ENCODE data around the gene PTPRC.

Gene PTPRC

DNA sequence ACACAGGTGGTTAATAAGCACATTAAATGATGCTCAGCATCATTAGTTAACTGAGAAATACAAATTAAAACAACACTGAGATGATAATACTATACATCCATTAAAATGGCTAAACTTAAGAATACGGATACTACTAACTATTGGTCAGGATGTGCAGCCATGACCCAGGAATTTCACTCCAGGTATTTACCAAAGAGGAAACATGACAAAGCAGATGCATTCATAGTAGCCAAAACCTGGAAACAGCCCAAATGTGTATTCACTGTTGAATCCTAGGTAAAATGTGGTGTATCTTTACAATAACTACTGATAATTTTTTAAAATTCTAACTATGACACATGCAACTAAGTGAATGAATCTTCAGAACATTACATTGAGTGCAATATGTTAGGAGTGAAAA lies 73.0 kb downstream of the PTPRC start:
- no peak for DNase-seq

DNA sequence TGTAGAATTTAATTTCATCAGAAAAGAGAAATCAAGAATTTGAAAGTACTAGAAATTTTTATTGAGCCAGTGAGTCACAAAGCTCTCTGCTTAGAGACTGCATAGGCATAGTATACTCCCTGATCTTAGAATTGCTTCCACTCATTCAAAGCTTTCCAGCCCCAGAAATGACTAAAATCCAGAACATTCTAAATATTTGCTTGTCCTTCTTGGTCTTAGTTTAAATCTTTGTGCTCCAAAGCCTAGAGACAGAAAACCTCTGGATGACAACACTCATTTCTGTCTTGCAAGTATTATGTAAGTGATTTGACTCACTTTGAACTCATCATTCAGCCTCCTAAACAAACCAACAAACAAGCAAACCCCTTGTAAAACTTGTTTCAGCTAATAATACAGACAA lies 74.2 kb downstream of the PTPRC start:
- DNase-seq = no peak

DNA sequence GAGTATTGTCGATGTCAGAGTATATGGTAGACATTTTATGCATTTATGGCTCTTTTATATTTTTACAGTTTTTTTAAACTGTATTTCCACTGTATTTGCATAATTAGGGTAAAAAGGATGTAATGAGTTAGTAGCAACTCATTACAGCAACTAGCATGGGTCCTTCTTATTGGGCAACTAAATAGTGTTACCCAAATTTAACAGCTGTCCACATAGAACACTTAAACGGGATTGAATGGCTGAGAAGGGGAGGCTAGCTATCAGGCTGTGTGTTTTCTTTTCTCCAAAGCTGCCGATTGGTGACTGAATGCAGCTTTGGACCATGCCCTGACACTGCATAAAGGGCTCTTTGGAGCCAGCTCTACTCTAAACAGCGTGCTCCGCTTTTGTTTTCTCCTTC lies 75.4 kb downstream of the PTPRC start:
- DNase-seq = no peak

GRCh38 chr1:198716051-198716450 lies 77.2 kb downstream of the PTPRC start:
- no peak for DNase-seq

DNA sequence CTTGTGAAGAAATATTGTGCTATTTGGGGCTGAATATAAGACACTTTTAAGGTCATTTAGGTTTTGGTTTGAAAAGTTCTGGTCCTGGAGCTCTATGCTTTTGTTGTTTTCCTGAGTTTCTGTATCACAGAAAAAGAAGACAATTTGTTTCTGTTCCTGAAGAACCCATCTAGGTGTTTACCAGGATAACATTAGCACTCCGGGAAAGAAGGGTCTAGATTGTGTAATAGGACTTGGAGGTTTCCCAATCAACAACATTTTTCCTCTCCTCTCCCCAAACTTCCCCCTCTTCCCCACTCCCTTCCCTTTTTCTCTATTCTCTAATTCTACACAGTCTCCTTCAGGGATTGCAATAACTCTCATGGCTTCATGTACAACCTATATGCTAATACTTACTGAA lies 78.7 kb downstream of the PTPRC start:
- DNase-seq = no peak

- no peak for DNase-seq
Measured at GRCh38 chr1:198723127-198723526, 84.3 kb downstream of the PTPRC start.

GRCh38 chr1:198725090-198725489 lies 86.2 kb downstream of the PTPRC start:
- no peak for DNase-seq

- DNase-seq = peak; percentile 21
Measured at GRCh38 chr1:198726455-198726854, 87.6 kb downstream of the PTPRC start.

GRCh38 chr1:198729195-198729863 lies 90.5 kb downstream of the PTPRC start:
- DNase-seq = no peak

DNA sequence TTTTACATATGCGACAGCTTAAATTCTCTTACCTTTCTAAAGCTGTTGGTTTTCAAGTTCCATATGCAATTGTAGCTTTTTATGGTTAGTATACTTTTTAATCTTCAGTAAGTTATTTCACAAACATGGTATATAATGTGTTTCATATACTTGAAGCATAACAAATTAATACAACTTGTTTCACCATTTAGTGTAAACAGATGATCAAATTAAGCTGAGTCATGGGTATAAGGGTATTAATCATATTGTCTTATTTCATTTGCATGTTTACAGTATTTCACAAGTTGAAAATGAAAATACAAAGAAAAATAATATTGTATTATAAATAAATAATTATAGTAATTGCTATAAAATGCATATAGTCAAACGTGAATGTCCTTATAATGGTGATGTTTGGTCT lies 92.1 kb downstream of the PTPRC start:
- DNase-seq = no peak

DNA sequence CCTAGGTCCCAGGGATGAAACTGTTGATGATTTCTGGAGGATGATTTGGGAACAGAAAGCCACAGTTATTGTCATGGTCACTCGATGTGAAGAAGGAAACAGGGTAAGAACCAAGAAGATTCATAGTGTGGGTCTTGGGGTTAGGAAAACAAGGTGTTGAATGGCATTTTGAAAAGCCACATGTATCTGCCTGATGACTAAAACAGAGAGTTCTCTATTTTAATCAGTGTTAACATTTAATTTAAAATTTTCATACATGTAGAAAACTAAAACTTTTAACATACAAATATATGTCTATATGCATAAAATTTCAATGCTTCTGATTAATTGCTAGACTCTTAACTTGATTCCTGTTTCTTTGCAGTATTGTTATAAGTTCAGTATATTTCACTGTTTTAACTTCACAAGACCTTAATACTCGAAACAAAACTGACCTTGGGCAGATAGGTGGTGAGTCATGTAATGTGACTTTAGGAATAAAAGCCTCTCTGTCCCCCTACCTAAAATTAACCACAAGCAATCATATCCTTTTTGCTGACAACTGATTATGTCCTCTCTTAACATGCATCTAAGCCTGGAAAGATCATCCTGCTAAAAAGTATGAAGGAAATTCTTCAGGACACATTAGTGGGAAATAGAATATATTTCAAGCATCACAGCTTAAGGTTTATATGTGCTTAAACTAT lies 95.6 kb downstream of the PTPRC start:
- no peak for DNase-seq

DNA sequence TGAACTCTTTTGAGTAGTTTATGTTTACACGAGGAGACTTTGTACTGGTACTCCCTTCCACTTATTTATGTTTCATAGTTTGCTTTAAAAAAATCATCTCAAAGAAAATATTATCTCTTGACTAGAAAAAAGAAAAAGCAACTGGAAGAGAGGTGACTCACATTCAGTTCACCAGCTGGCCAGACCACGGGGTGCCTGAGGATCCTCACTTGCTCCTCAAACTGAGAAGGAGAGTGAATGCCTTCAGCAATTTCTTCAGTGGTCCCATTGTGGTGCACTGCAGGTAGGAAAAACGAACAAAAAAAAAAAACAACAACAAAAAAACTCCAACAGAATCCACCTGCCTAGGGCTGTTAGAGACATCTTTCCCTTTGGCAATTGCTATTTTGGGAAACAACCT lies 102.9 kb downstream of the PTPRC start:
- DNase-seq = no peak

GRCh38 chr1:198747127-198747526 lies 108.3 kb downstream of the PTPRC start:
- peak; percentile 36 for DNase-seq

DNA sequence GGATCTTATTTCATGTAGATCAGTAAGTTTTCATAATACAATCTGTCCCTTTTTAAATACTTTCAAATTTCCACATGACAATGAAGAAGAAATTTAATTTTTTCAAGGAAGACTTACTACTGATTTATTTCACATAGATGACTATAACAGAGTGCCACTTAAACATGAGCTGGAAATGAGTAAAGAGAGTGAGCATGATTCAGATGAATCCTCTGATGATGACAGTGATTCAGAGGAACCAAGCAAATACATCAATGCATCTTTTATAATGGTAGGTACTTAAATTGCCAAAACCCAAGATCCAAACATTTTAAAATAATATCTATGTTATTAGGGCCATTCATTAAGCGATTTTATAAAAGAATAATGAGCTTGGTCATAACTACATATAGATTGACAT lies 110.4 kb downstream of the PTPRC start:
- DNase-seq = no peak

- no peak for DNase-seq
Measured at GRCh38 chr1:198750081-198750480, 111.2 kb downstream of the PTPRC start.

GRCh38 chr1:198751741-198752140 lies 112.9 kb downstream of the PTPRC start:
- DNase-seq = no peak

GRCh38 chr1:198754670-198755069 lies 115.8 kb downstream of the PTPRC start:
- DNase-seq = no peak

- no peak for DNase-seq
Measured at GRCh38 chr1:198755715-198756114, 116.9 kb downstream of the PTPRC start.

GRCh38 chr1:198756470-198756869 lies 117.6 kb downstream of the PTPRC start:
- peak; percentile 40 for DNase-seq

- no peak for DNase-seq
Measured at GRCh38 chr1:198761859-198762616, 123.2 kb downstream of the PTPRC start.

DNA sequence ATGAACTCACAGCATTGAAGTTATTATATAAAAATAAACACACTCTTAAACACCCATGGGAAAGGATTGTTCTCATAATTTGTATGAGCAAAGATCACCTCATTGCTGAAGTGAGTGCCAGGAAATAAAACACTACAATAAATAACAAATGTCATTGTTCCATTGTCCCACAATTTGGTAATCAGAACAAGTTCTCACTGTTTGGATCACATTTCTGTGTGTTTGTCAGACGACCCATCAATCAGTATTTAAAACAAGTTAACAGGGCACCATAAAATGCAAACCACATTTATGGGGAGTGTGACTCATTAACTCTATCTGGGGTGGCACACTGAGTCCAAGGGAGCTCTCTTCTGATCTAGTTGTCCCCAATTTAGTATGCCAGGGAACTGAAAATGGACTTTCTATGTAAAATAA lies 124.5 kb downstream of the PTPRC start:
- DNase-seq = peak; percentile 33

GRCh38 chr1:198764748-198765147 lies 125.9 kb downstream of the PTPRC start:
- no peak for DNase-seq

DNA sequence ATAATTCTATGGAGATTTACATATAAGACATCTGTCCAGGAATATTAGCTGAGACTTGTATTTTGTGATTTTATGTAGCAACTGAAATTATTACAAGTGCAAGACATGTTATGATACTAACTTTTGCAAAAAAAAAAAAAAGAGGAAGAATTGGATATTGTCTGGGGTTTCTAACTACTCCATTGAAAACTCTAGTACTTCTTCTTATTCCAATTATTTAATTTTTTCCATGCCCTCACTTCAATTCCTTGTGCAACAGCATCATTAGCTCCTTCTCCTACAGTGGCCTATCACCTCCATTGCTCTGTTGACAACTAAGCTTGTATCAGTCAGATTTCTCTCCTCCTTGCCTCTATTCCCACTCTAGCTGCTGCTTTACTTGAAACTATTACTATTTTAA lies 126.6 kb downstream of the PTPRC start:
- DNase-seq = no peak

GRCh38 chr1:198771563-198772153 lies 132.8 kb downstream of the PTPRC start:
- DNase-seq = peak; percentile 89

All from hematopoietic multipotent progenitor cell treated with erythropoietin and hydrocortisone succinate and interleukin-3 and kit ligand, for 4 days (in vitro differentiated cells).